ENCODE data around the gene ECEL1.
A peak's percentile ranks its signal among the peaks of the same experiment; 100 is the strongest.
"Not testable (repeated sequence)": the region's sequence is repeated elsewhere in the genome, so short reads cannot be mapped to it uniquely, and the experiment has no call there.

Gene ECEL1

DNA sequence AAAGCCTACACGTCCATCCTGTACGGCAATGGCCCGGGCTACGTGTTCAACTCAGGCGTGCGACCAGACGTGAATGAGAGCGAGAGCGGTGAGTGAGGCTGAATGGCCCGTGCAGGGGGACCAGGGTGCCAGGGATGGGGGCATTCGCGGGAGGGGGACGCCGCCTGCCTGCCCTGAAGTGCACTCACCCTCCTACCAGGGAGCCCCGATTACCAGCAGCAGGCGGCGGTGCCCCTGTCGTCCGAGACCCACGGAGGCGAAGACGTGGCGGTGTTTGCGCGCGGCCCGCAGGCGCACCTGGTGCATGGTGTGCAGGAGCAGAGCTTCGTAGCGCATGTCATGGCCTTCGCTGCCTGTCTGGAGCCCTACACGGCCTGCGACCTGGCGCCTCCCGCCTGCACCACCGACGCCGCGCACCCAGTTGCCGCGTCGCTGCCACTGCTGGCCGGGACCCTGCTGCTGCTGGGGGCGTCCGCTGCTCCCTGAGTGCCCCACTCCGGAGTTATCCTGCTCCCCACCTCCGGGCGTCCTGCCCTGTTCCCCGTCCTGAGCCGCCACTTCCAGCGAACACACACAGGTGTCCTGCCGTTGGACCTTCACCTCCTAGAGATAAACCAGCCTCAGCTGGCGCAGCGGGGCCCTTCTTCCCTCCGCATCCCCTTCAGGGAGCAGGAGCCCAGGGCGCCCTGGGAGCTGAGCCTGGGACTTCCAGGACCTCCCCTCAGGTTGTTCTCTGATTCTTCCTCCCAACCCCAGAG lies 28.8 kb downstream of the ECEL1 start:
- no peak for DNase-seq (ENCODE audit: low read depth)

DNA sequence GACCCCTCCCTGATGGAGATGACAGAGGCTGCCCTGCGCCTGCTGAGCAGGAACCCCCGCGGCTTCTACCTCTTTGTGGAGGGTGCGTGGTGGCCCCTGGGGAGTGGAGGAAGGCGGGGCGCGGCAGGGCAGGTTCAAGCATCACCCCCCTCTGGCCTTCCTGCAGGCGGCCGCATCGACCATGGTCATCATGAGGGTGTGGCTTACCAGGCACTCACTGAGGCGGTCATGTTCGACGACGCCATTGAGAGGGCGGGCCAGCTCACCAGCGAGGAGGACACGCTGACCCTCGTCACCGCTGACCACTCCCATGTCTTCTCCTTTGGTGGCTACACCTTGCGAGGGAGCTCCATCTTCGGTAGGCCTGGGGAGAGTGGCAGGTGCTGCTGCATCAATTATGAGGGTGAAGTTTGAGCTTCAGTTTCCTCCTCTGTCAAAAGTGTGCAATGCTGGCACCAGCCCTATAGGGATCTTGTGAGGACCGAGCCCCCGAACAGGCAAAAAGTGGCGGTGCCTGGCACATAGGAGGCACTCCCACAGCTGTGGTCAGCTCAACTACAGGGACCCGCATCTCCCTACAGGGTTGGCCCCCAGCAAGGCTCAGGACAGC lies 29.5 kb downstream of the ECEL1 start:
- no peak for DNase-seq (ENCODE audit: low read depth)

DNA sequence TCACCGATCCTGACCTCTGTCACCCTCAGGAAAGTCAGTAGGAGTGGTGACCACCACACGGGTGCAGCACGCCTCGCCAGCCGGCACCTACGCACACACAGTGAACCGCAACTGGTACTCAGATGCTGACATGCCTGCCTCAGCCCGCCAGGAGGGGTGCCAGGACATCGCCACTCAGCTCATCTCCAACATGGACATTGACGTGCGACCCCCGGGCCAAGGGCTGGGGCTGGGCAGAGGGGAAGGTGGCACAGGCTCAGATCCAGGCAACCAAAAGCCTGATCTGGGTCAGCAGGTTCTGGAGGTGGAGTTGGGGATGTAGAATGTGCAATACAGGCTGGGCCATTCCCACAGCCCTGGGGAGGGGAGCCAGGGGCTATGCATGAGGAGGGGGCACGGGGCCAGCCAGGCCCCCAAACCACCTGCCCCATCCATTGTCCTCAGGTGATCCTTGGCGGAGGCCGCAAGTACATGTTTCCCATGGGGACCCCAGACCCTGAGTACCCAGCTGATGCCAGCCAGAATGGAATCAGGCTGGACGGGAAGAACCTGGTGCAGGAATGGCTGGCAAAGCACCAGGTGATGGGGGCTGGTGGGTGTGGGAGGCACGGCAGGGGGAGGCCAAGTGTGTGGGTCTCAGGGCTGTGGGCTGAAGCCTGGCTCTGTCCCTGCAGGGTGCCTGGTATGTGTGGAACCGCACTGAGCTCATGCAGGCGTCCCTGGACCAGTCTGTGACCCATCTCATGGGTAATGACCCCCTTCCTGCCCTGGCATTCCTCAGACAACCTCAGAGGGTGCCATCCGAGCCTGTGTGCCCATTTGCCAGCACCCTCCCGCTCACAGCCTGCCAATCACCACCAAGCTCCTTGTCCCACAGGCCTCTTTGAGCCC lies 30.3 kb downstream of the ECEL1 start:
- DNase-seq (ENCODE audit: low read depth): no peak

DNA sequence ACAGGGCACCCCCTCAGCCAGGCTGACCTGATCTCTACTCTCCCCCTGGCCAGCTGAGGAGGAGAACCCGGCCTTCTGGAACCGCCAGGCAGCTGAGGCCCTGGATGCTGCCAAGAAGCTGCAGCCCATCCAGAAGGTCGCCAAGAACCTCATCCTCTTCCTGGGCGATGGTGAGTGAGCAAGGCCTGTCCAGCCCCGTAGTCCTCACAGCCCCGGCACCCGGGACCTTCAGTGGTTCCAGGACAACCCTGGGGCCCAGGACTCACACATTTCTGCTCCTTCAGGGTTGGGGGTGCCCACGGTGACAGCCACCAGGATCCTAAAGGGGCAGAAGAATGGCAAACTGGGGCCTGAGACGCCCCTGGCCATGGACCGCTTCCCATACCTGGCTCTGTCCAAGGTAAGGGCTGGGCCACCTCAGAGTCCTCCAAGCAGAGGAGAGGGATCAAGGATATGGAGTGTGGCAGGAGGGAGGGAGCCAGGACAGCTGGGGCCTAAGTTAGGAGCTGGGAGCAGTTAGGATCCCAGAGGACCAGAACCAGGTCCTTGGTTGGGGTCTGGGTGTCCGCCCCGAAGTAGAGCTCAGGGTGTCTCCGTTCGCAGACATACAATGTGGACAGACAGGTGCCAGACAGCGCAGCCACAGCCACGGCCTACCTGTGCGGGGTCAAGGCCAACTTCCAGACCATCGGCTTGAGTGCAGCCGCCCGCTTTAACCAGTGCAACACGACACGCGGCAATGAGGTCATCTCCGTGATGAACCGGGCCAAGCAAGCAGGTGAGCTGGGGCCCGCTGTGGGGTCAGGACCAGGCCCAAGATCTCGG lies 31.1 kb downstream of the ECEL1 start:
- no peak for DNase-seq (ENCODE audit: low read depth)

DNA sequence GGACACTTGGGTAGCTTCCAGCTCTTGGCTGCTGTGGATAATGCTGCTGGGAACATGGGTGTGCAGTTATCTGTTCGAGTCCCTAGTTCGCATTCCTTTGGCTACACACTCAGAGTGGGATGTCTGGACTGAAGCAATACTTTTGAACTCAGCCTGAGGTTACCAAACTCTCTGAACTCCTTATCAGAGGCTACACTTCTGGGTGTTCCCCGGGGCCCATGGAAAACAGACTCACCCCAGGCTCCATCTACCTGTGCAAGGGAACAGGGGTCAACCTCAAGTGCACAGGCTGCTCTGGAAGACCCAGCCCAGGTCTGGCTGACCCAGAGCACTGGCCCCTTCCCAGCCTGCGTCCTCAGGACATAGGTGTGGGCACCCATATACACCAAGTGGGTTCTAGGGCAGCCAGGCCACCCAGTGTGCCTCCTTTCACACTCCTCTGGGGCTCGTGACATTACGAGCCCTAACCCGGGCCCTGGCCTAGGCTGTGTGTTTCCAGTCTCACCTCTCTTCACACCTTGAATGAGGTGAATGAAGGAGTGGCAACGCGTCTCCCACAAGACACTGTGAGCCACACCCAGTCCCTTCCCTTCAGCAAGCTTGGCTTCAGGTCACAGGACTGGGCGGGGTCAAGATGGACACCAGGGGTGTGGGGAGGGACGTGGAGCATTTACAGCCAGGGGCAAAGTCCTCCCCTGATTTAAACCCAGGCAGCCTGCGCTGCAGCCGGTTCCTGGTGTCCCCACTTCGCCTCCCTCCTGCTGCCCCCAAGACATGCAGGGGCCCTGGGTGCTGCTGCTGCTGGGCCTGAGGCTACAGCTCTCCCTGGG lies 32.0 kb downstream of the ECEL1 start, which contains the start of gene ALPI:
Gene ALPI, plus strand, starts transcription at position 728 of the 830 bp plus-strand sequence. Its CDS starts 47 bp downstream, at position 775.
- no peak for DNase-seq (ENCODE audit: low read depth)

DNA sequence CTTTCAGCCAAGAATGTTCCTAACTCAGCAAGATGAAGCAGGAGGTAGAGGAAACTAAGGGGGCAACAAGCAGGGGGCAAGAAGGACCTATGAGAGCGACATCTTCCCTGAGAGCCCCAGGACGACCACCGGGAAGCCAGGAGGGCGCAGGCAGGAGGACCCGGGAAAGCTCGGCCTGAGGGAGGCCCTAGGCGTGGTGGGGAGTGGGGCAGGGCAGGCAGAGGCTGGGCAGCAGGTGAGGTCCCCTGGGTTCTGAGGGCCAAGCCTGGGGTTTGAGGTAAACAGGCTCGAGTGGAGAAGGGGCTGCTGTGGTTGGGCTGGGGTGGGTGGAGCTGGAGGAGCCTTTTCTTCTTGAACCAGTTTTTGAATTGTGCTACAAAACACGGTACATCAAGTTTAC lies 33.0 kb downstream of the ECEL1 start:
- DNase-seq (ENCODE audit: low read depth): no peak

DNA sequence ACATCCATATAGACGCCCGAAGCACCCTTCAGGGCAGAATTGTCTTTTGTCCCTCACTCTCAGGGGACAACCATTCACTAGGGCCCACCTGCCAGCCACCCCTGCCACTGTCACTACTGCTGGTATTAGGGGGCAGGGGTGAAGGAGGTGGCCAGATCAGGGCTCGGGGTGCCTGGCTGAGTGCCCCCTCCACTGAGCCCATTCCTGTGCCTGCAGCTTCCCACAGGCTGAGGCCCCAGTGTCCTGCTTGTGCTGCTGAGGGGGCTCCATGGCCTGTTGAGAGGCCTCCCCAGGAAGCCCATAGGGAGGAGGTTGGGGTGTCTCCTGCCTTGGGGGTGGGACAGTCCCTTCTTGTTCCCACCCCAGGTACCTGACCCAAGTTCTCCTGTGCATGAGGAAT lies 36.0 kb downstream of the ECEL1 start:
- DNase-seq (ENCODE audit: low read depth): not testable (repeated sequence)

DNA sequence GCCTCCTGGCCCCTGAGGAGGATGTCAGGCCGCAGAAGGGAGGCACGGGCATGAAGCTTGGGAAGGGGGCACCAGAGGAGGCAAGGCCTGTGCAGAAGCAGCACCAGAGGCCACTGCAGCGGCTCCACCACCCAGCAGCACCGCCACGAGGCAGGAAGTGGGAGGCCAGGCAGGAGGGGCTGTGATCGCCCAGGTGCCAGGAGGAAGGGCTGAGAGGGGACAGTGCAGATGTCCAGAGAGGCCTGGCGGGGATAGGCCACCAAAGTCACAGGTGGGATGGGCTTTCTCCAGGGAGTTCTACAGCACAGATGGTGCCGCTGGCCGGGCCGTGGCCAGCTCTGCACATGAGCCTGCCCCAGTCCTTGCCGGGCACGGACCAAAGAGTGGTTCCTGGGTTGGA lies 37.7 kb downstream of the ECEL1 start:
- no peak for DNase-seq (ENCODE audit: low read depth)

DNA sequence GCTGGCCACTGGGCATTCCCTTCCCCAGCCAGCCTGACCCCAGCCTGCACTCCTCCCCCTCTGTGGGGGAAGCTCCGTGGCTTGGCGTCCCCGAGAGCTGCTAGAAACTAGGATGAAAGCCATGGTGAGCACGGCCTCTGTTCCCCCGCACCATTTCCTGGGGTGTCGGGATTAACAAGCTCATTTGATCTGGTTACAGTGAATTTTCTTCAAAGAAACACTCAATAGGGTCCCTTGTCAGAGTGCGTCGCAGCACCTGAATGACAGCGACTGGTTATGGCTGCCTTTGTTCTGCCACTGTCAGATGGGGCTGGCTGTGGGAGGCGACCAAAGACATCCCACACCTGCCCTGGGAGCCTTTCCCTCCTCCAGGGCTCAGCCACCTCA lies 39.3 kb downstream of the ECEL1 start:
- DNase-seq (ENCODE audit: low read depth): no peak

DNA sequence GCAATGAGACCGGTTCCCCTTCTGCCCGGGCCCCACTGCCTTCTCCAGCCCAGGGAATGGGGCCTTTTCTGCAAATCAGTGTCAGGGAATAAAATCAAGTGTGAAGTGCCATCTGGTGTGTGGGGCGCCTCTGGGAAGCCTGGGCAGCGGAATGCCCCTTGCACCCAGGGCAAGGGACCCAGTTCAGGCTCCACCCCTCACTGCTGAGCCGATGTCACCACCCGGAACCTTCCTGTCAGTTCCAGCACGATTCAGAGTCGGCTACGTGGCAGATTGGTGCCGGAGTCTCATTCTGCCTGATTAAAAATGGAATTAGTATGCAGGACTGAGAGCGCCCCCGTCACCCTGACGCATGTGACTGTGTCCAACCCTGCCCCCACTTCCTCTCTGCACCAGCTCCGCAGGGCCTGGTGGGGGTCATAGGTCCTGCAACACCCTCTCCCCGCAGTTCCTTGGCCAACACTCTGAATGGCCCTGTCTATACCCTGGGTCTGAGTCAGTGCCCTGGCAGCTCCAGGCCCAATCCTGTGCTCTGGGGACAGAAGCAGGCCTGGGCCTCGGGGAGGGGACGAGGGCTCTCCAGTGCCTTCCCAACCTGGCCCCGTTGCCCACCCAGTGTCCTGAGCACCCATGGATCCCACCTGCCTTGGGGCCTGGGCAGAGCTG lies 39.9 kb downstream of the ECEL1 start:
- DNase-seq (ENCODE audit: low read depth): no peak

DNA sequence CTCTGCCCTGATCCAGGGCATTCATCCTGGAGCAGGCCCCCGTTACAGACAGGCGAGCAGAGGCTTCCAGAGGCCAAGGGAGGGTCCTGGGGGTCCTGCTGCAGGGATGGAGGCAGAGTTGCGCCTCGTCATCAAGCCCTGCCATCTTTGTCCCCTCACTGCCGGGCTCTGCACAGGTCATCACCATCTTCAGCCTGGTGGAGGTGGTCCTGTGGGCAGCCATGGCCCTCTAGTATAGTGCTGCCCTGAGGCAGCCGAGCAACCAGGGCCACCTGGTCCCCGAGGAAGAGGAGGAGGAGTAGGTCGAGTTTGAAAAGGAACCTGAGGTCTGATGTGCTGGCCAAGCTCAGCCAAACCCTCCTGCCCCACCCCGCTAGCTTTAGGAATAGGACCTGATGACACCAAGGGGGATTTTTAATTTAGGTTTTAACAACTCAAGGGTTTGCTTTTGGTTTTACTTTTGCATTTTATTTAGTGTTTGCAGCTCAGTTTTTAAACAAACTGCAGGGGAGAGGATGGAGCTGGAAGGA lies 40.5 kb downstream of the ECEL1 start:
- no peak for DNase-seq (ENCODE audit: low read depth)

DNA sequence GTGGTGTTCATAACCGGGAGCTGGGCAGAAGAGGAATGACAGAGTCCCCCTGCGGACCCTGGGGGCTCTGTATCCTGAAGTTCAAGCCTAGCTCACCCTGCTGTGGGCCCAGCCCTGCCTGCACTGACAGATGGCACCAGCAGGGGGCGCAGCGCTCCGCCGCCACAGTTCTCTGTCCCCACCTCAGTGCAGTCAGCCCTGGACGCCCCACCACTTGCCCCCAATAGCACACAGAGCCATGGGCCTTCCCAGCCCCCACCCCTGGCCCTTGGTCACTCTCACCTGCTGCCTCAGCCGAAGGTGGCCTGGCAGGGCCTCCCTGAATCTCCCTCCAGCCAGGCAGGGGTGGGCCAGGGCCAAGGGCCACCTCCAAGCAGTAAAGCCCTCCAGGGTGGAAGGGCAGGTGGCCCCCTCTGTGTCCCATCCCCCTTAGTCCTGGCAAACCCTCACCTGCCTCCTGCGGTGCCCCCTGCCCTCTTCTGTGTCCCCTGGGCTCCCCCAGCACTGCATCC lies 41.3 kb downstream of the ECEL1 start:
- not testable (repeated sequence) for DNase-seq (ENCODE audit: low read depth)

DNA sequence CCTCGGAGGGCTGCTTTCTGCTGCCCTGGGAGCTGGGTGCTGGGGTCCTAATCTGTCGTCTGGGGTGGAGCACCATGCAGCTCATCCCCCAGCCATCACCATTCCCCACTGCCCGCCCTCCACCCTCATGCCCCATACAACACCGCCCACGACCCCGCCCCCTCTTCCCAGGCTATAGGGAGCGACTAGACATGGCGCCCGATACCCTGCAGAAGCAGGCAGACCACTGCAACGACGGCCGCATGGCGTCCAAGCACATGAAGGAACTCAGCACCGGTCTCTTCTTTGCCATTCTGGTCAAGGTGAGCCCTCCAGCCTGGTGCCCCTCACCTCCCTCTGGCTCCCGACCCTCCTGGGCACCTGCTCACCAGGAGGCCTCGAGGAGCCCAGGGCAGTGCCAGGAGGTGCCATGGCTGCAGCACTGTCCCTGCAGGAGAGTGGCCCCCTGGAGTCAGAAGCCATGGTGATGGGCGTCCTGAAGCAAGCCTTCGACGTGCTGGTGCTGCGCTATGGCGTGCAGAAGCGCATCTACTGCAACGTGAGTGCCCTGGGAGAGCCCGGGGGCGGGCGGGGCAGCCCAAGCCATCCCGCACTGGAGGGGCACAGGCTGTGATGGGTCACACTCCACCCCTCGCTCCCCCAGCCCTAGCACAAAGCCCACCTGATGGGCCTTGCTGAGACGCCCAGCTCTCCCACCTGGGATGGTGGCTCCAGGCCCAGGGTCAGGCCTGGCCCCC lies 42.3 kb downstream of the ECEL1 start:
- not testable (repeated sequence) for DNase-seq (ENCODE audit: low read depth)

DNA sequence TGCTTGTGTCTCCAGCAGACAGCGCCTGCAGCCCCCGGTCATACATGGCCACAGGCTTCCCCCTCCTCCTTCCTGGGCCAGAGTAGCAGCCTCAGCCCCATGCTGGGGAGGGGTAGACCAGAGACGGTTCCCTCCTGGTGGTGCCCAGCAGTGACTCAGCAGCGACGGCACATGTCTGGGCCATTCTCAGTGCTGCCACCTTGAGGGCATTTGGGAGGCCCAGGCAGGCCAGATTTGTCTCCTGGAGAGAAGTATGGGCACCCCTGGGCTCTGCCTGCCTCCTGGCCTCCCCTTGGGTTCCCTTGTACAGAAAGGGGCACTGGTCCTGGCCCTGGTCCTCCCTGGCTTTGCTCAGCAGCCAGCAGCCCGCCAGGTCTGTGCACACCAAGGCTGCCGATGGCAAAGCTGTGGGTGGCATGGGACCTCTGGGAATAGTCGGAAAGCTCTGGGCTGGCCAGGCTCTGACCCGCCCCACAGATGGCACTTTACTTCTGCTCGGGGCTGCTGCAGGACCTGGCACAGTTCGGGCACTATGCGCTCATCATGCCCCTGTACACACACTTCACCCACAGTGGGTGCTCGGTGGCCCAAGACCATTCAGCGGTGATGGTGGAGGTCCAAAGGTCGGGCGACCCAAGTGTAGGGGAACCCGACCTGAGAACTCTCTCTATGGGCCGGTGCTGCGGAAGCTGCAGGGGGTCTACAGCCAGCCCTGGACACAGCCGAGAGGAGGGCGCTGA lies 43.1 kb downstream of the ECEL1 start:
- DNase-seq (ENCODE audit: low read depth): peak; percentile 49

DNA sequence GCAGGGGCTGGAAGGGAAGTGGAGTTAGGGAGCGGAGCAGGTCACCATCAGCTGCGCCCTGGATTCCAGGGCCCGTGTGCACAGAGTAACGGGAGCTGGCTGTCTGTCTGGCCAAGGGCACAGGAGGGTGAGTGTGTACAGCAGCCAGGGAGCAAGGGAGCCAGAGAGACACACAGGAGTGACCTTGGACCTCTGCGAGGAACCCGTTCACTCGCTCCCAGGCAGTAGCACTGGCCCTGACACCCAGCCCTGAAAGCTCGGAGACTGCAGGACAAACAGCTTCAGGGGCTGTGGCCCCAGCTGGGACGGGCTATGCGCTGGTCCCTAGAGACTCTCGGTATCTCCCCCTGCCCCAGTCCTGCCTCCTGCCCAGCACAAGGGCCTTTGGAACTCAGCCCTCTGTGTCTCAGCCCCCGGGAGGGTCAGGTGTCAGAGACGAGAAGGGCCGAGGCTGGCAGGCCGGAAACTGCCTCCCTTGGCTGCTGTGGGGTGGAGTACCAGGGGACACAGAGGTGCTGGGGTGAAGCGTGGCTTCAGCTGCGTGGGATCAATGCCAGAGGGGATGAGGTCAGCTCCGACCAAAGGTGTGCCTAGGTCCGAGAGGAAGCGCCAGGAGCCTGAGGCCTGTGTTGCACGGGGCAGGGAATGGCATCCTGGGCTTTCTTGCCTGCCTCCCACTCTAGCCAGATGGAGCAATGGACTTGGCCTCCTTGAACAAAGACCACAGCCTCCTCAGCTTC lies 43.8 kb downstream of the ECEL1 start:
- DNase-seq (ENCODE audit: low read depth): not testable (repeated sequence)

DNA sequence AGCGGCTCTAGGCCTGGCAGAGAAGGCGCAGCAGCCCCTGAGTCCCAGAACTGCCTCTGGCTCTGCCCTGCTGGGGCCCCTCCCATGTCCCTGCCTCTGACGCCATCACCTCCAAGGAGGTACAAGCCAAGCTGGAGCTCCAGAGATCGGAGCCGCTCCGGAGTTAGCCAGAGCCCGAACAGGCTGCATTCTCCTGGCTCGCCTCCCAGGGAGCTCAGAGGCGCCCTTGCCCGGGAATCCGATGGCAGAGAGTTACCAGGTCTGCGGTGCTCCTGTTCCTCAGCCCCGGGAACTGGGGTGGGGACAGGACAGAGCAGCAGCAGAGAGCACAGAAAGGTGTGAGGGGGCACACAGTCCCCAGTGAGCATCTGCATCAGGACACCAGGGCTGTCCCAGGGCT lies 44.6 kb downstream of the ECEL1 start:
- DNase-seq (ENCODE audit: low read depth): not testable (repeated sequence)

DNA sequence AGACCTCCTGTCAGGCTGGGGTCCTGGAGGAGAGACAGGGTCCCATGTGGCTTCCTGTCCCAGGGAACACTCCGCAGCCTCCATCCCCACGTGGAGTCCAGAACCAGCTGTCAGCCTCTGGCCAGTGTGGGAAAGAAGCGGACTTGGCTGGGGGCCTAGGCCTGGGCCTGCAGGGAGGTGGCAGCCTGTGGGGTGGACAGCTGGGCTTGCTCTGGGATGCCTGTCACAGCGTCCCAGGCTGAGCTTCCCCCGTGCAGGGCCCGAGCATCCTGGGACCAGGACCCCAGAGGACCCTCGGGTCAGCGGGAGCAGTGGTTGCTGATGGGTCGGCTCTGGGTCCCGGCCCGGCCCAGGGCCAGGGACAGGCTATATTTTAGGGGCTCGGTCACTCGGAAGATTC lies 45.2 kb downstream of the ECEL1 start:
- DNase-seq (ENCODE audit: low read depth): not testable (repeated sequence)

DNA sequence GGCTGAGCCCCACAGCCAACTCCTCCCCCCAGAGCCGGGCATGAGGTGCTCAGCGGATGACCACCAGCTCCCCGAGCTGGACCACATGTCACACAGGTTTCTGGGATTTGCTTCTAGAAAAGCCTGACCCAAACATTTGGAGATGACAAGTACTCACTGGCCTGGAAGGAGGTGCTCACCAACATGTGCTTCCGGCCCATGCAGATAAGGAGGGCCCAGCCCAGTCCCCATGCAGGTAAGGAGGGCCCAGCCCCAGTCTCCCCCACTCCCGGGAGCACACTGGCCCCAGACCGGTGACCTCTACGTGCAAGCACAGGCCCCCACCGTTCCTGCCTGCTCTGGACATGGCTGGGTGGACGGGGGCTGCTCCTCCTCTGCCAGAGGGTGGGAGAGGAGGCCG lies 45.7 kb downstream of the ECEL1 start:
- not testable (repeated sequence) for DNase-seq (ENCODE audit: low read depth)
